Motor neuron (in vitro differentiated cells): ENCODE data around the gene EVPL. TPM values are rescaled to one million over a fixed set of nuclear protein-coding genes. Genes with fewer than 3 reads are reported as not detected.
"Not testable (repeated sequence)": the region's sequence is repeated elsewhere in the genome, so short reads cannot be mapped to it uniquely, and the experiment has no call there.

Experiments used
- ATAC-seq, 8 experiments: fragments of 200-7000 bp; cut with Tn5 transposase; replicated peaks in 6 of 8; 2 replicates each; pipeline ENCODE4 v1.8.0; 2021; ENCODE audit warnings: mild to moderate bottlenecking in 8 of 8, moderate library complexity in 8 of 8
- H3K27ac ChIP-seq, 2 donors: fragments of 250-450 bp; sonication (Bioruptor Pico); 2 replicates each; pipeline ENCODE4 v1.9.0; 2021; ENCODE audit warnings: antibody characterized with exemption in 2 of 2, mild to moderate bottlenecking in 2 of 2, moderate library complexity in 1 of 2
- H3K4me1 ChIP-seq, 2 donors: fragments of 250-450 bp; sonication (Bioruptor Pico); replicated peaks in 1 of 2; 2 replicates each; pipeline ENCODE4 v1.6.1; 2021; ENCODE audit warnings: antibody characterized with exemption in 2 of 2, mild to moderate bottlenecking in 2 of 2, moderate library complexity in 1 of 2
- H3K4me3 ChIP-seq, 5 donors: fragments of 250-450 bp; sonication (Bioruptor Pico); 2 replicates each; pipeline ENCODE4 v1.9.0; 2021; ENCODE audit warnings: antibody characterized with exemption in 5 of 5, mild to moderate bottlenecking in 5 of 5, moderate library complexity in 4 of 5
- WGBS, 10 experiments: fragments of 450-650 bp; shearing (Covaris generic); methylation state at CpG; one replicate each; pipeline ENCODE4 v1.0.0; 2022; 5-methylcytosine and 5-hydroxymethylcytosine counted together
- in situ Hi-C, 9 experiments: fragments of 400-800 bp; cut with MboI; loops; one replicate each; pipeline ENCODE4 v1.15.0; 2021; ENCODE audit warnings: low sequenced_read_pairs in 9 of 9, low pct_unique_long_range_greater_than_20kb in 2 of 9; ENCODE audit not compliant: unreplicated experiment in 9 of 9
- total RNA-seq, 8 experiments: library from RNA; unstranded; fragments of 300-600 nt; gene quantifications; 2 replicates each; pipeline versions ENCODE4 v1.2.3 to v1.2.4, GENCODE V29; 2022

EVPL gene
- 1 to 10 TPM in 1 of 8 experiments, under 1 TPM in 6, not detected in 1; 0.05 to 1.0 (median 0.59) TPM for total RNA-seq

GRCh38 chr17:76027159-76027839 is at the start of gene EVPL:
Gene EVPL, minus strand, starts transcription at chr17:76027306. Its CDS starts 108 bp downstream, at chr17:76027198.
- no peak within 1 kb of the TSS for H3K4me3 ChIP-seq
- in situ Hi-C loops = no loop called here
- no peak within 1 kb of the TSS for H3K27ac ChIP-seq
- ATAC-seq = peak in 3 of 8 experiments; percentile 79 to 91 (median 86)
- peaks cover 7 to 10% of the 10 kb centered on the region in 2 donors for H3K4me1 ChIP-seq
- WGBS, 10 experiments = 88 to 90% methylated on average over 2 to 6 of the region's 24 CpGs; no CpG with 5 or more reads in 8 of the 10 experiments

- H3K27ac ChIP-seq = no peak overlapping the region
- no peak overlapping the region for H3K4me3 ChIP-seq
- peaks cover 43 to 54% of the 10 kb centered on the region in 2 donors for H3K4me1 ChIP-seq
- ATAC-seq = no peak
- in situ Hi-C loops = no loop called here
- 0% methylated on average over 1 to 11 of the region's 41 CpGs; no CpG with 5 or more reads in 3 of the 10 experiments for WGBS, 10 experiments
Measured at GRCh38 chr17:76076146-76076764, 49.1 kb upstream of the EVPL start.

- WGBS, 10 experiments = 0 to 11% (median 4%) methylated on average over 1 to 24 of the region's 48 CpGs
- Histone ChIP-seq H3K4me1 (peaks cover 43 to 47% of the 10 kb centered on the region in 2 donors), H3K4me3 (no peak overlapping the region), H3K27ac (no peak overlapping the region)
- ATAC-seq = no peak
- in situ Hi-C loops = no loop called here
Measured at GRCh38 chr17:76075364-76076145, 48.4 kb upstream of the EVPL start.

- ATAC-seq = no peak
- H3K4me1 ChIP-seq = peaks cover 34 to 38% of the 10 kb centered on the region in 2 donors
- H3K4me3 ChIP-seq = peak within 1 kb of the TSS in 2 of 5 donors; percentile 2 to 19
- in situ Hi-C loops = no loop called here
- 0 to 10% (median 0%) methylated on average over 2 to 12 of the region's 92 CpGs; no CpG with 5 or more reads in 5 of the 10 experiments for WGBS, 10 experiments
- H3K27ac ChIP-seq = no peak within 1 kb of the TSS
Measured at GRCh38 chr17:76074390-76075363, 47.6 kb upstream of the EVPL start, which contains the start of gene GALR2. Gene GALR2, plus strand, starts transcription at chr17:76074781. Its CDS starts 103 bp downstream, at chr17:76074884.

- WGBS, 10 experiments = 0 to 4% (median 0%) methylated on average over 1 to 24 of the region's 57 CpGs; no CpG with 5 or more reads in 5 of the 10 experiments
- peak; percentile 96 to 99 (median 99) for ATAC-seq
- H3K4me3 ChIP-seq = peak within 1 kb of the TSS; percentile 67 to 90 (median 74)
- in situ Hi-C loops = no loop called here
- peak within 1 kb of the TSS; percentile 66 to 85 for H3K27ac ChIP-seq
- H3K4me1 ChIP-seq = peaks cover 24% of the 10 kb centered on the region in 2 donors
Measured at GRCh38 chr17:76072148-76072858, 45.2 kb upstream of the EVPL start, which contains the start of gene SRP68. Gene SRP68, minus strand, starts transcription at chr17:76072517. Its CDS starts 26 bp downstream, at chr17:76072491.

GRCh38 chr17:76071531-76072147 is 44.5 kb upstream of the EVPL start:
- peak overlapping the region; percentile 66 to 85 for H3K27ac ChIP-seq
- 0 to 89% (median 7%) methylated on average over 1 to 13 of the region's 15 CpGs for WGBS, 10 experiments
- in situ Hi-C loops = no loop called here
- peaks cover 17 to 19% of the 10 kb centered on the region in 2 donors for H3K4me1 ChIP-seq
- peak in 1 of 8 experiments; percentile 4 for ATAC-seq
- H3K4me3 ChIP-seq = peak overlapping the region; percentile 67 to 90 (median 74)

GRCh38 chr17:76065775-76066174 is 38.7 kb upstream of the EVPL start:
- WGBS, 10 experiments = 89 to 100% (median 94%) methylated on average over 1 to 4 of the region's 4 CpGs; no CpG with 5 or more reads in 4 of the 10 experiments
- no peak overlapping the region for H3K27ac ChIP-seq
- in situ Hi-C loops = no loop called here
- peaks cover 0 to 2% of the 10 kb centered on the region in 2 donors for H3K4me1 ChIP-seq
- ATAC-seq = no peak
- H3K4me3 ChIP-seq = no peak overlapping the region

GRCh38 chr17:76063875-76064546 is 36.9 kb upstream of the EVPL start:
- in situ Hi-C loops = no loop called here
- 67 to 100% (median 94%) methylated on average over 1 to 14 of the region's 15 CpGs for WGBS, 10 experiments

GRCh38 chr17:76058264-76058663 is 31.2 kb upstream of the EVPL start:
- H3K27ac ChIP-seq, ATAC-seq, H3K4me3 ChIP-seq, in situ Hi-C loops, H3K4me1 ChIP-seq: not testable (repeated sequence)
- 83 to 100% (median 100%) methylated on average over 1 to 4 of the region's 6 CpGs for WGBS, 10 experiments

More at GRCh38 chr17:76063875-76064546, 36.9 kb upstream of the EVPL start:
- Histone ChIP-seq H3K4me3 (no peak overlapping the region), H3K27ac (no peak overlapping the region), H3K4me1 (no peaks in the 10 kb centered on the region)
- ATAC-seq = no peak

- in situ Hi-C loops = no loop called here
Measured at GRCh38 chr17:76056882-76057281, 29.8 kb upstream of the EVPL start.

GRCh38 chr17:76054112-76054476 is 27.0 kb upstream of the EVPL start:
- in situ Hi-C loops = no loop called here
- Histone ChIP-seq H3K27ac (no peak overlapping the region), H3K4me1 (peaks cover 0 to 14% of the 10 kb centered on the region in 2 donors), H3K4me3 (no peak overlapping the region)
- ATAC-seq = peak in 3 of 8 experiments; percentile 20 to 89 (median 85)
- 20 to 100% (median 96%) methylated on average over 1 to 4 of the region's 4 CpGs; no CpG with 5 or more reads in 1 of the 10 experiments for WGBS, 10 experiments

More at GRCh38 chr17:76056882-76057281, 29.8 kb upstream of the EVPL start:
- WGBS, 10 experiments = 20 to 100% (median 87%) methylated on average over 1 to 3 of the region's 3 CpGs; no CpG with 5 or more reads in 2 of the 10 experiments
- ATAC-seq = no peak
- Histone ChIP-seq H3K27ac (no peak overlapping the region), H3K4me3 (no peak overlapping the region), H3K4me1 (no peaks in the 10 kb centered on the region)
